ENCODE results near the gene UPK3B. TPM values are rescaled to one million over a fixed set of nuclear protein-coding genes. Genes with fewer than 3 reads are reported as not detected.
"Not testable (repeated sequence)": the region's sequence is repeated elsewhere in the genome, so short reads cannot be mapped to it uniquely, and the experiment has no call there.

Gene UPK3B
- total and polyA plus RNA-seq, 9 of the 15 experiments (the other 6 are each of a cell fraction or from before 2014, with no cell fraction given) = not detected

GRCh38 chr7:76549025-76549854, 38.9 kb downstream of the UPK3B start (continued):
- not testable (repeated sequence) for TF ChIP-seq ID3 (CRISPR knock-in tag; IDR thresholded peaks at IDR 0.05)
- TF ChIP-seq ID3 (tag; IDR thresholded peaks at IDR 0.05) = 0 out of 2 replicates have a peak, but pooled peaks have one; percentile 23
- TF ChIP-seq KDM4B (IDR thresholded peaks at IDR 0.05; ENCODE audit: borderline replicate concordance in 2 of 2, low read depth in 1 of 2) = peak in 1 of 2 experiments; percentile 50; a peak in 1 of 4 replicates
- TF ChIP-seq BCOR (IDR thresholded peaks at IDR 0.05) = peak; percentile 71; the same call in 1 of the 2 replicates
- TF ChIP-seq NR1H2 (CRISPR knock-in tag; IDR thresholded peaks at IDR 0.05) = 0 out of 2 replicates have a peak, but pooled peaks have one; percentile 37
- peak; percentile 27 for TF ChIP-seq FIP1L1 (IDR thresholded peaks at IDR 0.05; ENCODE audit: low read depth, low read length, poor library complexity, severe bottlenecking)
- peak; percentile 86 for TF ChIP-seq ZFX (CRISPR knock-in tag; IDR thresholded peaks at IDR 0.05)
- TF ChIP-seq TARDBP (IDR thresholded peaks at IDR 0.05) = 0 out of 2 replicates have a peak, but pooled peaks have one; percentile 57
- peak; percentile 60 for TF ChIP-seq POLR2AphosphoS5 (IDR thresholded peaks at IDR 0.05; ENCODE audit: control insufficient read depth, insufficient read depth, low read depth, low read length)
- peak; percentile 95 for TF ChIP-seq MAX (CRISPR knock-in tag; IDR thresholded peaks at IDR 0.05)
- 0 out of 2 replicates have a peak, but pooled peaks have one; percentile 30 for TF ChIP-seq ZNF197 (CRISPR knock-in tag; IDR thresholded peaks at IDR 0.05; ENCODE audit: low read depth)
- 0 out of 2 replicates have a peak, but pooled peaks have one; percentile 27 for TF ChIP-seq TAF7 (tag; IDR thresholded peaks at IDR 0.05)
- peak; percentile 52; the same call in 1 of the 2 replicates for TF ChIP-seq AFF4 (CRISPR knock-in tag; IDR thresholded peaks at IDR 0.05)
- 0 out of 2 replicates have a peak, but pooled peaks have one; percentile 60 for TF ChIP-seq FOXP4 (CRISPR knock-in tag; IDR thresholded peaks at IDR 0.05; ENCODE audit: borderline replicate concordance)
- peak; percentile 41; the same call in 1 of the 2 replicates for TF ChIP-seq SAFB (IDR thresholded peaks at IDR 0.05; ENCODE audit: borderline replicate concordance, low read depth, low read length)
- TF ChIP-seq SUPT5H (IDR thresholded peaks at IDR 0.05) = peak; percentile 91
- peak; percentile 98 for TF ChIP-seq ETV5 (CRISPR knock-in tag; IDR thresholded peaks at IDR 0.05; ENCODE audit: low read depth)
- TF ChIP-seq MTA3 (IDR thresholded peaks at IDR 0.05; ENCODE audit: borderline replicate concordance) = peak; percentile 78; the same call in 1 of the 2 replicates
- peak; percentile 45; the same call in 1 of the 2 replicates for TF ChIP-seq JUN (IDR thresholded peaks at IDR 0.05; ENCODE audit: borderline replicate concordance, low read depth, low read length)
- peak; percentile 79 for TF ChIP-seq JUN (CRISPR knock-in tag; IDR thresholded peaks at IDR 0.05; ENCODE audit: borderline replicate concordance)

Measured in K562 (cell line).